HepG2 (cell line): Measurements from ENCODE around the gene NRBP1. TPM values are rescaled to one million over a fixed set of nuclear protein-coding genes. Genes with fewer than 3 reads are reported as not detected.

Experiments
- ARNT2 ChIP-seq: sonication (generic); formaldehyde crosslinking; IDR thresholded peaks from 2 replicates; pipeline ENCODE4 v1.8.0; 2022; ENCODE audit warnings: mild to moderate bottlenecking, low read depth, missing genetic modification reagents, moderate library complexity
- KAT8 ChIP-seq: IDR thresholded peaks from 2 replicates; pipeline ENCODE4 v1.6.1; 2016; ENCODE audit warnings: missing genetic modification reagents, missing compliant biosample characterization
- NFE2L2 ChIP-seq: fragments of 150-350 bp; IDR thresholded peaks from 2 replicates; pipeline ENCODE4 v1.6.1; 2014; ENCODE audit warnings: low read length
- SAFB2 ChIP-seq: sonication (generic); formaldehyde crosslinking; IDR thresholded peaks from 2 replicates; pipeline ENCODE4 v1.5.1; 2020; ENCODE audit warnings: missing genetic modification reagents, low read depth, mild to moderate bottlenecking, borderline replicate concordance
- ZSCAN21 ChIP-seq: sonication (generic); formaldehyde crosslinking; IDR thresholded peaks from 2 replicates; pipeline ENCODE4 v1.8.0; 2022; ENCODE audit warnings: mild to moderate bottlenecking, missing genetic modification reagents, moderate library complexity, borderline replicate concordance
- polyA plus RNA-seq, 8 experiments: library from polyadenylated mRNA; depleted of rRNA in 3 of 8; stranded (reverse) in 7 of 8; unstranded in 1 of 8; fragments of >200 nt; fragmentation: Illumina TruSeq in 4 of 8; extraction: Trizol in 4 of 8; gene quantifications; 2 replicates each; pipeline versions ENCODE4 v1.2.1 to v1.2.3, GENCODE V29; 2011 to 2016; ENCODE audit warnings: low read depth in 4 of 8, missing spikeins in 1 of 8, mixed read lengths in 1 of 8; ENCODE audit not compliant: insufficient read depth in 1 of 8
- total RNA-seq, 5 experiments: library from RNA; depleted of rRNA; stranded (reverse); fragments of >200 nt; fragmentation: Illumina TruSeq; extraction: Trizol; gene quantifications; 2 replicates each; pipeline ENCODE4 v1.2.3, GENCODE V29; 2016; ENCODE audit warnings: low read depth in 1 of 5
- TF ChIP-seq, protein P1 (sequence below): sonication (generic); formaldehyde crosslinking; IDR thresholded peaks from 2 replicates; pipeline ENCODE4 v1.4.0; 2020; ENCODE audit warnings: mild to moderate bottlenecking, missing genetic modification reagents, borderline replicate concordance
- TF ChIP-seq, protein P2 (sequence below): sonication (generic); formaldehyde crosslinking; IDR thresholded peaks from 2 replicates; pipeline ENCODE4 v1.9.0; 2021; ENCODE audit warnings: missing genetic modification reagents, borderline replicate concordance
- TF ChIP-seq, protein P3 (sequence below): sonication (generic); formaldehyde crosslinking; IDR thresholded peaks from 2 replicates; pipeline ENCODE4 v1.8.0; 2022; ENCODE audit warnings: missing genetic modification reagents, mild to moderate bottlenecking, moderate library complexity, borderline replicate concordance

Gene NRBP1
- total and polyA plus RNA-seq, 2 of the 13 experiments (the other 11 are each of a cell fraction or from before 2014, with no cell fraction given): 165 to 240 TPM

DNA sequence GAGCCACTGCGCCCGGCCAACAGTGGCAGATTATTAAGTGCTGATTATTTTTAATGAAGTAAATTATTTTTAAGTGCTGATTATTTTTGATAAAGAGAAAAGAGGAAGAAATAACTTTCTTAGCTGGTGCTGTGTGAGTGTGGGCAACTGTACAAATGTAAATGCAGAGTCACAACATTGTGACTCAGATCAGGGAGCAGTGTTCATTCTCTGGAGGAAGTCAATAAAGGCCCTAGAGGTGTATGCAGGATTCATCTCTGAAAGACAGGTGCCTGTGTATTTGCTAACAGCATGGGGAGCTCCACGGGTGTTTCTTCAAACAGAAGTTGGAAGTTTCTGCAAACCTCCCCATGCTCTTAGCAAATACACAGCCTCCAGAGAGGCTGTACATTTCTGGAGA, 19.9 kb downstream of the NRBP1 start (continued):
- TF ChIP-seq ARNT2 (no peak), NFE2L2 (no peak), SAFB2 (CRISPR knock-in tag) (no peak), ZSCAN21 (CRISPR knock-in tag) (no peak), KAT8 (CRISPR knock-in tag) (no peak)
- TF ChIP-seq, protein P1, sequence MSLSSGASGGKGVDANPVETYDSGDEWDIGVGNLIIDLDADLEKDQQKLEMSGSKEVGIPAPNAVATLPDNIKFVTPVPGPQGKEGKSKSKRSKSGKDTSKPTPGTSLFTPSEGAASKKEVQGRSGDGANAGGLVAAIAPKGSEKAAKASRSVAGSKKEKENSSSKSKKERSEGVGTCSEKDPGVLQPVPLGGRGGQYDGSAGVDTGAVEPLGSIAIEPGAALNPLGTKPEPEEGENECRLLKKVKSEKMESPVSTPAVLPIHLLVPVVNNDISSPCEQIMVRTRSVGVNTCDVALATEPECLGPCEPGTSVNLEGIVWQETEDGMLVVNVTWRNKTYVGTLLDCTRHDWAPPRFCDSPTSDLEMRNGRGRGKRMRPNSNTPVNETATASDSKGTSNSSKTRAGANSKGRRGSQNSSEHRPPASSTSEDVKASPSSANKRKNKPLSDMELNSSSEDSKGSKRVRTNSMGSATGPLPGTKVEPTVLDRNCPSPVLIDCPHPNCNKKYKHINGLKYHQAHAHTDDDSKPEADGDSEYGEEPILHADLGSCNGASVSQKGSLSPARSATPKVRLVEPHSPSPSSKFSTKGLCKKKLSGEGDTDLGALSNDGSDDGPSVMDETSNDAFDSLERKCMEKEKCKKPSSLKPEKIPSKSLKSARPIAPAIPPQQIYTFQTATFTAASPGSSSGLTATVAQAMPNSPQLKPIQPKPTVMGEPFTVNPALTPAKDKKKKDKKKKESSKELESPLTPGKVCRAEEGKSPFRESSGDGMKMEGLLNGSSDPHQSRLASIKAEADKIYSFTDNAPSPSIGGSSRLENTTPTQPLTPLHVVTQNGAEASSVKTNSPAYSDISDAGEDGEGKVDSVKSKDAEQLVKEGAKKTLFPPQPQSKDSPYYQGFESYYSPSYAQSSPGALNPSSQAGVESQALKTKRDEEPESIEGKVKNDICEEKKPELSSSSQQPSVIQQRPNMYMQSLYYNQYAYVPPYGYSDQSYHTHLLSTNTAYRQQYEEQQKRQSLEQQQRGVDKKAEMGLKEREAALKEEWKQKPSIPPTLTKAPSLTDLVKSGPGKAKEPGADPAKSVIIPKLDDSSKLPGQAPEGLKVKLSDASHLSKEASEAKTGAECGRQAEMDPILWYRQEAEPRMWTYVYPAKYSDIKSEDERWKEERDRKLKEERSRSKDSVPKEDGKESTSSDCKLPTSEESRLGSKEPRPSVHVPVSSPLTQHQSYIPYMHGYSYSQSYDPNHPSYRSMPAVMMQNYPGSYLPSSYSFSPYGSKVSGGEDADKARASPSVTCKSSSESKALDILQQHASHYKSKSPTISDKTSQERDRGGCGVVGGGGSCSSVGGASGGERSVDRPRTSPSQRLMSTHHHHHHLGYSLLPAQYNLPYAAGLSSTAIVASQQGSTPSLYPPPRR (CRISPR knock-in tag): no peak
- TF ChIP-seq, protein P2, sequence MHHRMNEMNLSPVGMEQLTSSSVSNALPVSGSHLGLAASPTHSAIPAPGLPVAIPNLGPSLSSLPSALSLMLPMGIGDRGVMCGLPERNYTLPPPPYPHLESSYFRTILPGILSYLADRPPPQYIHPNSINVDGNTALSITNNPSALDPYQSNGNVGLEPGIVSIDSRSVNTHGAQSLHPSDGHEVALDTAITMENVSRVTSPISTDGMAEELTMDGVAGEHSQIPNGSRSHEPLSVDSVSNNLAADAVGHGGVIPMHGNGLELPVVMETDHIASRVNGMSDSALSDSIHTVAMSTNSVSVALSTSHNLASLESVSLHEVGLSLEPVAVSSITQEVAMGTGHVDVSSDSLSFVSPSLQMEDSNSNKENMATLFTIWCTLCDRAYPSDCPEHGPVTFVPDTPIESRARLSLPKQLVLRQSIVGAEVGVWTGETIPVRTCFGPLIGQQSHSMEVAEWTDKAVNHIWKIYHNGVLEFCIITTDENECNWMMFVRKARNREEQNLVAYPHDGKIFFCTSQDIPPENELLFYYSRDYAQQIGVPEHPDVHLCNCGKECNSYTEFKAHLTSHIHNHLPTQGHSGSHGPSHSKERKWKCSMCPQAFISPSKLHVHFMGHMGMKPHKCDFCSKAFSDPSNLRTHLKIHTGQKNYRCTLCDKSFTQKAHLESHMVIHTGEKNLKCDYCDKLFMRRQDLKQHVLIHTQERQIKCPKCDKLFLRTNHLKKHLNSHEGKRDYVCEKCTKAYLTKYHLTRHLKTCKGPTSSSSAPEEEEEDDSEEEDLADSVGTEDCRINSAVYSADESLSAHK (CRISPR knock-in tag): no peak
- TF ChIP-seq, protein P3, sequence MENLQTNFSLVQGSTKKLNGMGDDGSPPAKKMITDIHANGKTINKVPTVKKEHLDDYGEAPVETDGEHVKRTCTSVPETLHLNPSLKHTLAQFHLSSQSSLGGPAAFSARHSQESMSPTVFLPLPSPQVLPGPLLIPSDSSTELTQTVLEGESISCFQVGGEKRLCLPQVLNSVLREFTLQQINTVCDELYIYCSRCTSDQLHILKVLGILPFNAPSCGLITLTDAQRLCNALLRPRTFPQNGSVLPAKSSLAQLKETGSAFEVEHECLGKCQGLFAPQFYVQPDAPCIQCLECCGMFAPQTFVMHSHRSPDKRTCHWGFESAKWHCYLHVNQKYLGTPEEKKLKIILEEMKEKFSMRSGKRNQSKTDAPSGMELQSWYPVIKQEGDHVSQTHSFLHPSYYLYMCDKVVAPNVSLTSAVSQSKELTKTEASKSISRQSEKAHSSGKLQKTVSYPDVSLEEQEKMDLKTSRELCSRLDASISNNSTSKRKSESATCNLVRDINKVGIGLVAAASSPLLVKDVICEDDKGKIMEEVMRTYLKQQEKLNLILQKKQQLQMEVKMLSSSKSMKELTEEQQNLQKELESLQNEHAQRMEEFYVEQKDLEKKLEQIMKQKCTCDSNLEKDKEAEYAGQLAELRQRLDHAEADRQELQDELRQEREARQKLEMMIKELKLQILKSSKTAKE (CRISPR knock-in tag): no peak
